Islet of Langerhans (tissue), 1 donor: Measurements from ENCODE around the gene CHRND.

ENCODE experiments used
- FAIRE-seq: peaks from one replicate; lab custom pipeline; 2011; peaks lifted over from hg19 to GRCh38; lab: Jason Lieb, UNC

Gene CHRND

DNA sequence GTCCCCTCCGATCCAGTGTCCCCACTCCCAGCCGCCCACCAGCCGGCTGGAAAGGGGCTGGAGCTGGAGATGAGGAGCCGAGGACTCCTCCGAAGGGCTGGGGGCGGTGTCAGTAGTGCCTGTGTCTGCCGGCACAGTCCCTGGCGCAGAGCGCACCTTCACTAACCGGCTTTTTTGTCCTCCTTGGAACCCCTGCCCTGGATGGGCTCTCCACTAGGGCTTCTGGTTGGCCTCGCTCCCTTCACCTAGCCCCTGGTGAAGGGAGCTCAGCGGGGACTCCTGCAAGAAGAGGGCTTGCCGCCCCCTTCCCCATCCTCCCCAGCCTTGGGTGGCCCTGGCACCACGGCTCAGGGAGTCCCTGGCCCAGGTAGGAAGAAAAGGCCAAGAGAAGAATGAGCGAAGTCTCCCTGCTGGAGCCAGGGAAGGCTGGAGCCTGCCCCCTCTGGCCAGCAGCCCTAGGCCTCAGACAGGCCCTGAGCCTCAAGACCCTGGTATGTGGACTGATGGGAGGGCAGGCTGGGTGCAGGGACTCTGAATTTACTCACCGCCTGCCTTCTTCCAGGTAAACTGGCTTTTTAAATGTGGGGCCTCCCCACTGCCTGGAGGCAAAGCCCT is 37.8 kb upstream of the CHRND start:
- no peak for FAIRE-seq

DNA sequence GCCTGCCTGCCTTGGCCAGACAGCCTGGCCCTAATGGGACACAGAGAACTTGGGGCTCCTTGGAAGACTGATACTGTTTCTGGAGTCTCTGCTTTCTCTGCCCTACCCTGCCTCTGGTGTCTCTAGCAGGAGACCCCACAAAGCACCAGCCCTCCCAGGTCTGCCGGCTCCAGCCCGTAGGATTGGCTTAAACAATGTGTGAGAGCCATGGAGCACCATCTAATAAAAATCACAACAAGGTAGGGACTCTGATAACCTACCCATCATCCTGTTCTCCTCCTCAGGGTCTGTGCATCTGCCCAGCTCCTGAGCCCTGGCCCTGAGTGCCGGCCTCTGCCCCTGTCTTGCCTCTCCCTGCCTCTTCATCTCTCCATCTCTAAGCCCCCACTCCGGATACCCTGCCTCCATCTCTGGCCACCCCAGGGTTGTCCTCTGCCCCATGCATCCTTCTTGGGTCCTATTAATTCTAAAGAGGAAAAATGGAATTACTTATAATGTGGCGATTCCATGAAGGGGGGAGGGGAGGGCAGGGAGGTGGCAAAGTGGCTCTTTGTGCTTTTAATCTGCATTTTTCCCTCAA is 37.1 kb upstream of the CHRND start:
- no peak for FAIRE-seq

DNA sequence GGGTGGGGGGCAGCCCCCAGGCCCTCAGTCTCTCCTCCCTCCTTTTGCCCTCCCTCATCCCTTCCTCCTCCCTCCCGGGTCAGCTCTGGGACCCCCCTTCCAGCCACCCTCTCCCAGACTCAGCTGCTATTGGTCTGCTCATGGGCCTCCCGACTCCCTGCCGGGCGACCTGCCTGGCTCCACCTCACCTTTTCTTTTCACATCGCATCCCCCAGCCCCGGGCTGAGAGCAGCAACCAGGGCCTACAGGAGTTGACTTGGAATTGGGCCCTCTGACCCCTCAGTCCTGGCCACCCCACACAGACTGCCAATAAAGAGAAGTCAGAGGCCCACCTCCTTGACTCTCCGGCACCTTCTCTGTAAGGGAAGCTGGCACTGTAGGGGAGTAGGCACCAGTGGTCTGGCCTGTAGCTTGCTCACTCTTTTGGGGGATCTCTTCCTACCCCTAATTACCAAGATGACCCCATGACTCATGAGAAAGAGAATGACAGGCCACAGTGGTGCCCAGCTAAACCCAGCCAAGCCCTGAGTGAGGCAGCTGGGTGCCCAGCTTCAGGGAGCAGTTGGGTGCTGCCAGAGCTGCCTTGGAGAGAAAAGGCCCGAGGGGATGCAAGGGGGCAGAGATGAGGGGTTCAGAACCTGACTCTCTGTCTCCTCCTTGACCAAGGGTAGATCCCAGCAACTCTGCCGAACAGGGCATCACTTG is 36.3 kb upstream of the CHRND start:
- FAIRE-seq = no peak

DNA sequence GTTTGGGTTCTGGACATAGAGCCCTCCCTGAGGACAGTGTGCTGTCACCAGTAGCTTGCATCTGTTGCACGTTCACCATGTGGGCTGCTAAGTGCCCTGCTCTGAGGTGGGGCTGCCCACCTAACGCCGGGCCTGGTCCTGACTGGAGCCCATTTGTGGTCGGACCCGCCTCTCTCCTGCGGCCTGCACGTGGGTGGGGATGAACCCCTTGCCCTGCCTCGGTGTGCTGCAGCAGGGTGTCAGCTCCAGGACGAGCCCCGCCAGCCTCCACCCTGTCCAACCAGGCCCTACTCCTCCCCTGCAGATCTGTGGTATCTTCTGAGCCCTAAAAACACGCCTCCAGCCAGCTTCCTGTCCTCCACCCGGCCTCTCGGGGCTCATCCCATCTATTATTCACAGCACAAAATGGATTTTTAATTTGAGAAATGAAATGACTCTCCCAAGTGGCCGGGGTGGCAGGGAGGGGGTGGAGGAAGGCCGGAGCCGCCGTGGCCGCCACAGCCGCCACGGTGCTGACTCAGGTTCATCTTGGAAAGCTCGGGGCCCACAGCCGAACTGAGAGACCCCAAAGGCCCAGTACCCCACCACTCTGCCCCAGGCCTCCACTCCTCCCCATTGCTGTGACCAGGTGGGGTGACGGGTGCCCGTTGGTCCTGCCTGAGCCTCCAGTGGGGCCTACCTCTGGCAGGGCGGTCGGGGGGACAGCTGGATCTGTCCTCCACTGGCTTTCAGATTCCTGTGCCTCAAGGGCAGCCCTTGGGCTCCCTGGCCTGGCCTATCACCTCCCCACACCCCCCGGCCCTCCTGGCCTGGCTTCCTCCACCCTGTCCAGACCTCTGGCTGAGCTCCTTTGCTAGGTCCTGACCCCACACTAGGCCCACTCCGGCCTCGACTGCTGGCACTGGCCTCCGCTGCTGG is 35.5 kb upstream of the CHRND start:
- FAIRE-seq = no peak

DNA sequence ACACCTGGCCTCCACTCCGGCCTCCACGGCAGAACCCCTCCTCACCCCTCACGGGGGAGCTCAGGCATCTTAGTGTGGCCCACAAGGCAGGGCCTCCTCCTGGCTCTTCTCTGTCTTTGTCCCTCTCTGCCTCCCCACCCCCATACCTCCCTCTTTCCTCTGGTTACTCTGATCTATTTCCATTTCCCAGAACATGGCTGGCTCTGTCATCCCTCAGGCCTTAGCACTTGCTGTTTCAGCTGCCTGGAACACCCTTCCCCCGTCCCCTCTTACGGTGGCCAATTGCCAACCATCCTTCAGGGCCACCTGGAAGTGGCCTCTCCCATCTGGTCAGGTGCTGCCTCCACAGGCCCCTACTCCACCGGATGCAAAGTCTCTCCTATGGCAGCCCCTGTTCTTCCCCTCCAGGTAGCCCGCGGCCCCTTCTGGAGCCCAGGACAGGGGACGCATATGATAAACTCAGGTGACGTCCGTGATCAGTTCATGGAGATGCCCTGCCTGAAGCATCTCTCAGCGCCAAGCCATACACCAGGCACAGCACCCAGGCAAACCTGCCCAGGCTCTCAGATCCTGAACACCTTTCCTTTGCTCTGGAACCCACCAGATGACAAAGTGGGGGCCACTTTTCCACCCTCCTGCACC is 34.7 kb upstream of the CHRND start:
- FAIRE-seq = no peak

DNA sequence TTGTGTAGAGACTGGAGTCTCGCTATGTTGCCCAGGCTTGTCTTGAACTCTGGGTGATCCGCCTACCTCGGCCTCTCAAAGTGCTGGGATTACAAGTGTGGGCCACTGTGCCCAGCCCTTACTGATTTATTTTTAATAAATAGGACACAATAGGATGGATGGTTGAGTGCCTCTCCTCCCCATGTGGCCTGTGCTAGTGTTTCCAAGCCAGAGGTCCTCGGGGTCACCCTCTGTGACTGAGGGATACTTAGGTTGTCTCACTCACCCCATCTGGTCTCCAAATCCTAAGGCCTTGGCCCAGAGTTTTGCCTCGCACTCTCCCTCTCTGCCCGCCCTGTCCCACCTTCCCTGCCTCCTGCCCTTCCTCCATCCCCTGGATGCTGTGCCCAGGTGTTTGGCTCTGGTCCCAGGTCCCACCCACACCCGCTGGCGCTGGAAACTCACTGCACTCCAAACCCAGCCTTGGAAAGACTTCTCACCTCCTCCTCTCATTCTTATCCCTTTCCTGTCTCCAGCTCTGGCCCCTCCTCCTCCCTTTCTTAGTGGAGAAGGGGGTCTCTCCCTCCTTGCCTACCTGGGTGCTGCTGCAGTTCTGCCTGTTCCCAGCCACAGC is 33.6 kb upstream of the CHRND start:
- FAIRE-seq = no peak

DNA sequence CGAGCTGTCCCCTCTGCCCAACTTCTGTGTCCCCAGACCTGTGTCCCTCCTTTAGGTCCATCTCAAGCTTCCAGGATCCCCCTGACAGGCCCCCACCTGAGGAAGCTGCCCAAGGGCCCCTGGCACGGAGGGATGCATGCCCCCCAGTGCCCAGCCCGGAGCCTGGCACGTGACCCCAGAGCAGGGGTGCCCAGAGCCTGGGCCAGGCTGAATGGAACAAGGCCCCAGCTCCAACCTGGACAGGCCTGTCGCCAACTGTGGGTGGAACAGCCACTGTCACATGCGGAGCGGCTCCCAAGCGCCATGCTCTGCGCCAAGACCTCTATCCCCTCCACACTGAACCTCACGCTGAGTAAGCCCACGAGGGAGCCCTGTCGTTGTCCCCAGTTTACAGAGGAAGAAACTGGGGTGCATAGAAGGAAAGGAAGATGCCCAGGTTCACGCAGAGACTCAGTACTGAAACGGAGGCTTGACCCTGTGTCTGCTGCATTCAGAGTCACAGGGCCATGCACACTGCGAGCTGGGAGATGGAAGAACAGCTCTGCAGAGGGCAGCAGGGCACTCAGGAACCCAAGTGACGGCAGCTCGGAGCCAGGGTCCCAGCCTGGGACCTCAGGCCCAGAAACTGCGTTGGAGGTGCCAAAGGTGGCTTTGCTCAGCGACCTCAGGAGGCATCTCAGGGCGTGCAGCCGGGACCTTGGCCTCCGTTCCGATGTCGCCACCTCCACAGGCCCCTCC is 32.8 kb upstream of the CHRND start:
- FAIRE-seq = no peak

DNA sequence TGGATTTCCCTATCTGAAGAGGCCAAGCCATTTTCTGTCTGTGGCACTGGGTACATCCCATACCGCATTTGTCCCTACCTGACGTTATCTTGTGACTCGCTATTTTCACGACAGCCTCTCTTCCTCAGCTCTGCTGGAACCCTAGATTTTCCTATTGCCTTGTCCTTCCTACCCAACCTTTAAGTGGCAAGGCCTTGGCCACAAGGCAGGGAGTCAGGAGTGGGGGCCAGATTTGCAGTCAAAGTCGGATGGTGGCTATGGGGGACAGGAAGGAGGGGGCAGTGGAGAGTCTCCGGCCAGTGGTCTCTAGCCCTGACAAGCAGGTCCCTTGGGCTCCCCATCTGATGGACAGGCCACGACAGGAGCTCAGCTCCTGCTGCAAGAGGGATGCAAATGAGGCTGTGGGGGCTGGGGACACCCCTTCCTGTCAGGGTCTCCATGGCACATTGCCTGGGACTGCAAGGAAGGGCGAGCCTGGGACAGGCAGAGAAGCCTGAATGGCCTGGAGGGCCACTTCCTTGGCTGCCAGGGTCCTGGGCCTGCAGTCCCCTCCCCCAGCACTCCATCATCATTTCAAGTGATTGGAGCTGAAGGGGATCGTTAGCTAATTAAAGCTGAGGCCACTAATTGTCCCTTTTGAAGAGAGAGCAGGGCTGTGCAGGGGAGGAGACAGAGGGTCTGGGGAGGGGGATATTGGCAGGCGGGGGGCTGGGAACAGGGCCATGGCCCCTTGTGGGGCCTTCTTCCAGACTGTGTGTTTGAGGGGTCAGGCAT is 32.1 kb upstream of the CHRND start:
- no peak for FAIRE-seq

DNA sequence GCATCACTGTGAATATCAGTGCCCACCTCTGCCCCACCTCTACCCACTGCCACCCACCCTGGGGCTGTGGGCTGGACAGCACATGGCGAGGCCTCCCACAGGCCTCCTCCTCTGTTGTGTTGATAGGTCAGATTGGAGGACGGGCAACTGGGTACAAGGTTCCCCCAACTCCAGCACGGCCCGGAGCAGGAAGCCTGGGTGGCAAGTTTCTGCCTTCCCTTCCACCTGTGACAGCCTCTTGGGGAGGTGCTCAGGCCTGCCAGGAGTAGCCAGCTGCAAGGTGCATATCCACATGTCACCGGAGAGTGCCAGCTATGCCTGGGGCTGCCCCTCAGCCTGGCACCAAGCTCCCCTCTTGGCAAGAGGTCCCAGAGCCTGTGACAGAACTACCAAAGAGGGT is 31.4 kb upstream of the CHRND start:
- no peak for FAIRE-seq

DNA sequence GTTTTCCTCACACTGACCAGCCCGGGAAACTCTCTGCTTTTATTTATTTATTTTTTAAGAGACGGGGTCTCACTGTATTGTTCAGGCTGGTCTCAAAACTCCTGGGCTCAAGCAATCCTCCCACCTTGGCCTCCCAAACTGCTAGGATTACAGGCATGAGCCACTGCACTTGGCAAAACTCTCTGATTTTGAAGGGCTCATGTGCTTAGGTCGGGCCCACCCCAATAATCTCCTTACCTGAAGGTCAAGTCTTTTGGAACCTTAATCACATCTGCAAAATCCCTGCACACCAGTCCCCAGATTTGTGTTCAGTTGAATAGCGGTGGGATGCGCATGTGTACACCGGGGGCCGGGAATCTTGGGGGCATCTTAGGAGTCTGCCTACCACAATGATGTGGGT is 30.7 kb upstream of the CHRND start:
- no peak for FAIRE-seq

DNA sequence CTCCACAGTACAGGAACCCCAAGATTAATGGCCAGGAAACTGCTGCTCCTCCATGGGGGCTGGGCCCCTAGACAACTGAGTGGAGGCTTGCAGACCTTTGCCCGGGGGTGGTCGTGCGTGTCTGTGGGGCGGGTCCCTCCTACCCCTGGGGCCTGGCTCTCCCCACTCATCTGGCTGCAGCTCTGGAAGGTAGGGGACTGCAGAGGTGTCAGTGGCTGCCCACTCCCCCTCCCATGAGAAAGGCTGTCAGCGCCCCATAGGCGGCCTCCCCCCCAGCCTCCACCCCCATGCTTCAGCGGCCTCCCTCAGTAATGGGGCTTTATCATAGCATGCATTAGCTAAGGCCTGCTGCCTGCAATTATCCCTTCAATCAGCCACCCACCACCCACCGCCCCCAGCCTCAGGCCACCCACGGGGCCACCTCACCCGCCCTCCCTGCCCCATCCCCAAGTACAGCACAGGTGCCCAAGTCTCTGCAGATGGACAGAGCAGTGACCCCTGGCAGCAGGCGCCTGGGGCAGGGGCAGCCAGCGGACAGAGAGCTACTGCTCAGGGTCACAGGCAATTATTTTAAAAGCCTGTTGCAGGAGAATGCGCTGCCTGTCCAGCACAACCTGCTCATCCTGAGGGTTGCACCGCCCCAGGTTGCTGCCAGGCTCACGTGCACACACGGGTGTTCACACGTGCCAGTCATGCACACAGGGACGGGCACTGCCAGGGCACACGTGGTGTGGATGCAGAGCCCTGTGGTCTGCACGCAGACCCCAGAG is 29.3 kb upstream of the CHRND start:
- FAIRE-seq = no peak

DNA sequence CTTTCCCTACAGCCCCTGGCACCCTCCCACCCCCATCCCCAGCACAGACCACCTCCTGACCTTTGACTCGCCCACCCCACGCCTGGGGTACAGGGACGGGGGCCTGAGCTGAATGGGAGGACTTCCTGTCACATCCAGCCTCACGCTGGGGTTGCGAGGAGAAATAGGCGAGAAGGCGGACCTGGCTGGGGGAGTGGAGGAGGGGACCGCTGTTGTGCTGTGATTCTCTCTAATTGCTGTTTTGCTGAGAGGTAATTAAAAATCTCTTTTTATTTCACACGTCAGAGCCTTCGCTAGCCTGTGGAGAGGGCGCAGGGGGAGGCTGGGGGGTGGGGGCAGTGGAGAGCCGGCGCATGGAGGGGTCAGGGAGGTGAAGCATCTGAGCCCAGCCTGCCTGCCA is 28.6 kb upstream of the CHRND start:
- FAIRE-seq = no peak

DNA sequence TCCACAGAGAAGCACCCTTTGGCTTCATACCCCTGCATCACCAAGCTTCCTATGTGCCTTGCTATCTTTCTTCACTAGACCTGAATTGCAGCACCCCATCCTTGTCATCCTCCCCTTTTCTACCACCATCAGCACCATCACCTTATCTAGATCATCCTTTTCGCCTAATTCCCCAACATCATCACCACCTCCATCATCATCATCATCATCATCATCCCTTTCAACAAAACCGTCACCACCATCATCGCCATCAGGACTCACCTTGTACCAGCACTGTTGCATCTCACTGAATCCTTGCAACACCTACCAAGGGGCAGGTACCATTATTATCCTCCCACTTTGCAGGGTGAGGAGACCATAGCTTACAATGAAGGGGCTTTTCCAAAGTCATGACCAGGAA is 27.5 kb upstream of the CHRND start:
- FAIRE-seq = no peak

DNA sequence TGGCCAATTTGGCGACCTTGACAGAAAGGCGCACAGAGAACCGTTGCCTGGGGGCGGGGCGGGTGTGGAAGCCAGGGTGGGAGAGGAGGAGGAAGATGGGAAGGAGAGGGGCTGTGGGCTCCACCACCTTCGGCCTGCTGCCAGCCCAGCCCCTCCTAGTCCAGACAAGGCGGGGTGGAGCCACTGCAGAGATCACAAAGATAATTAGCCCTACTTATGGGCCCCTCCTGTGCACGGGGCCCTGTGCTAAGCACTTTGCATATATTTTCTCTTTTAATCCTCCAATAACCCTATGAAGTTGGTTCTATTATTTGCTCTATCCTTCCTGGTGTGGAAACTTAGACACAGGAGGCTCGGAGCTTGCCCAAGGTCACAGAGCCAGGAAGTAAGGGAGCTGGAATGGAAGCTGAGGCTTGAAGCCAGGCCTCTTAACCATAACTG is 24.6 kb upstream of the CHRND start:
- FAIRE-seq = no peak

DNA sequence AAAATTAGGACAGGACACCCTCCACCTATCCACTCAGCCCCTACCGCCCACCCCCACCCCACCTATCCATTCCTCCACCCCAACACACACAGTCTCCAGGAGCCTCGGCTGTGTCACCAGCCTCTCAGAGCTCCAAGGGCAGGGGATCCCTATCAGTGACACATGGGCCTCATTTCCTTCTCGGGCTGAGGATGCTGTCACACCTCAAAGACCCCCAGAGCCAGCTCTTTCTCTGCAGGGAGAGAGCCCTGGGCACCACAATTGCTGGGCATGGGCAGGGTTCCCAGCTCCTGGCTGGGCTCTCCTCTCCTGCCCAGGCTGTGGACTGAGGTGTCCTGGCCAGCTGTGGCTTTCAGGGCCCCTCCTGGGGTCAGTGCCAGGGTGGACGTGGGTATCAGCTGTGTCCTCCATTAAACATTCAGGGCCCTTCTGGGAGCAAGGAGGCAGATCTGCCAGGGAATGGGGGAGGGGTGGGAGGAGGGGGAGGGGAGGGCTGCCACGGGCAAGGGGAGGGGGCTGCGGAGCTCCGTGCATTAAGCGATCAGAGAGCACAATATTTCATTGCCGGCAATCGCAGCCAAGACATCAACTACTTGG is 24.1 kb upstream of the CHRND start:
- FAIRE-seq = no peak

DNA sequence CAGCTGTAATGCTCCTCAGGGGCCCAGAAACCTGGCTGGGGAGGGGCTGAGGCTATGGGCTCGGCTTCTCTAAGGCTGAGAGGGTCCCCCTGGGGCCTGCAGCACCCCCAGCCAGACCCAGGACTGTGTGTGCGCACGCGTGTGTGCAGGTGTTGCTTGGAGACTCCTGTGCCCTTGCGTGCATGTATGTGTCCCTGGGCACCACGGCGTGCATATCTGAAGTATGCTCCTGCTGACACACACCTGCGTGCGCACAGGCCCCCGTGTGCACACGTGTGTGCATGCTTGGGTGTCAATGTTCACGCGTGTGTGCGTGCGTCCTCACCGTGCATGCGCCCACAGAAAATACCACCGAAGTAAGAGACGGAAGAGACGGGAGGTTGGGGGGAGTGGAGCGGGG is 23.4 kb upstream of the CHRND start:
- FAIRE-seq = no peak

DNA sequence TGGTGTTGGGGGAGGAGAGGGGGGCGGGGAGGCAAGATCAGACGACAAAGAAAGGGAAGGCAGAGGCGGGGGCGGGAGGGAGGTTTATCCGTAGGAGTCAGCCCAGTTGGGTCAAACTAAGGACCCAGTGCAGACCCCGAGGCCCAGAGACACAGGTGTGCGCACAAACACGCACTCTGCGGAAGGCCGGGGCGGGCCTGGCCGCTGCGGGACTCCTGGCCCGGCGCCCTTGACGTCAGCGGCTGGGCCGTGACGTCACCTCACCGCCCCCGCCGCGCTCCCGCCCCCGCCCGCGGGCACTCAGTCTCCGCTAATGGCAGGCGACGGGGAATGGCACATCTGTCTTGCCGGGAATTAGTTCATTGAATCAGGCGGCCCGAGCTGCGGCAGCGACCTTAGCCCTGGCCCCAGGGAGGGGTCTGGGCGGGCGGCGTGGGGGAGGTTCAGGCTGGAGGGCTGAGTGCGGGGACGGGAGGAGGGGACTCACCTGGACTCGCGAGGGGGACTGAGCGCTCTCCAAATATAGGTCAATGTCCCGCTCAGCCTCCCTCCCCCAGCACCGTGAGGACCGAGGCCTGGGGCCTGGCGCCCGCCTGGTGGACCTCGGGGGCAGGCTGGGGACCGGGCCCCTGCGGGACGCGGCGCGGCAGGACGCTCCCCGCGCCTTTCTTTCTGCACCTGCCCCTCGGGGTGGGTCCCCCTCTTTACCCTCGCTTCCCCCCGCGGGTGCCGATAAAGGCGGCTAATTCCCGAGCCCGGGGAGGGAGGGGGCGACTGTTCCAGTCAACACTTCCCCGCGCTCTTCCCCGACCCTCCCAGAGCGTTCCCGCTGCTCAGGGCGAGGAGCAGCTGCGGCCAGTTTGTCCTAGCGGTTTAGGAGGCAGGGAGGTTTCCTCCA is 22.8 kb upstream of the CHRND start:
- no peak for FAIRE-seq

DNA sequence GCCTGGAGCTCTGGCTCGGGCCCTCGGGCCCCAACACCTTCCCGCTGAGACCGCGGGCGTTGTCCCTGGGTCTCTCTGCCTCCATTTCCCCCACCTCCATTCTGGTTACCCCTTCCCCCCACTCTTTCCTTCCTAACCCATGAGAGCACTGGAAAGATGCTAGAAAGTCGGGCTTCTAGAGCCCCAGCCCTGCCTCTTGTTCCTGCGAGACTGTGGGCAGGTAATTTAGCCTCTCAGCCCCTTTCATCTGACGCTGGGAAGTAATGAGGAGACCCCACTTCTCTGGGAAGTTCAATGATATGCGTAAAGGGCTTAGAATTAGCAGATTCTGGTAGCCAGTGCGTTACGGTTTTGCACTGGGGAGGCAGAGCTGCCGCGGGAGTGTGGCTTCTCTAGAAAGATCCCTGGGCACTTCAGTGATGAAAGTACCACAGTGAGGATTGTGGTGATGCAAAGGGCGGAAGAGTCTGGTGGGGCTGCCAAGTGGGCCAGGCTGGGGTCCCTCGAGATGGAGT is 22.1 kb upstream of the CHRND start:
- no peak for FAIRE-seq
